ENCODE results near the gene DYNC1I1. TPM values are rescaled to one million over a fixed set of nuclear protein-coding genes. Genes with fewer than 3 reads are reported as not detected.

The DYNC1I1 gene
- total and polyA plus RNA-seq, 2 of the 13 experiments (the other 11 are each of a cell fraction or from before 2014, with no cell fraction given), result not detected

DNA sequence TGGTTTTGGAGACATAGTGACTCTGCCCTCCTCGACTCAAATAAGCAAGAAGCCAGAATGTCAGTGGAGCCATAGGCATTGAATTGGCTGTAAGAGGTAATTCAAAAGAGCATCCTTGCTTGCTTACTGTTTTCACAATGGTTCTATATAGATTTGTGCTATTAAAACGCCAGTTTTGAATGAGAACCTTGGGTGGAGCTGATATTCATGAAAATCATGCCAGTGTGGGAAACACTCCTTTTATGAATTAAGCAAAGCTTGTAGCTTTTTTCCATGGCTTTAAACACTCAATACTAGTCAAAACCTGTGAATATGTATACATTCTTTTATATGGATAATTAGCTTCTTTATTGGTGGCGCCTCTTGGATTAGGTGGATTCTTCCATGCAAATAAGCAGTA, 297.0 kb downstream of the DYNC1I1 start:
- Histone ChIP-seq H3K4me3 (replicated peaks in 1 of 3; ENCODE audit: insufficient read depth in 1 of 3, low read depth in 2 of 3, low read length in 3 of 3) (no peak overlapping the region), H3K4me2 (ENCODE audit: low read depth, low read length) (no peak overlapping the region), H3K27me3 (ENCODE audit: control insufficient read depth in 1 of 2, insufficient read depth in 2 of 2, low read length in 2 of 2) (no peaks in the 10 kb centered on the region), H2AFZ (ENCODE audit: low read length) (no peak overlapping the region), H3K9ac (ENCODE audit: insufficient read depth, low read depth, low read length) (no peak overlapping the region), H3K27ac (ENCODE audit: extremely low read length, insufficient read depth, low read length) (no peak overlapping the region), H3K9me3 (ENCODE audit: low read length) (no peaks in the 10 kb centered on the region), H3K79me2 (ENCODE audit: insufficient read depth, low read length) (no peaks in the 10 kb centered on the region), H4K20me1 (ENCODE audit: insufficient read depth, low read length) (no peaks in the 10 kb centered on the region), H3K4me1 (ENCODE audit: insufficient read depth, low read length) (no peaks in the 10 kb centered on the region), H3K36me3 (replicated peaks in 1 of 2; ENCODE audit: control insufficient read depth in 1 of 2, insufficient read depth in 2 of 2, low read length in 2 of 2) (no peaks in the 10 kb centered on the region)
- TF ChIP-seq, protein P1, sequence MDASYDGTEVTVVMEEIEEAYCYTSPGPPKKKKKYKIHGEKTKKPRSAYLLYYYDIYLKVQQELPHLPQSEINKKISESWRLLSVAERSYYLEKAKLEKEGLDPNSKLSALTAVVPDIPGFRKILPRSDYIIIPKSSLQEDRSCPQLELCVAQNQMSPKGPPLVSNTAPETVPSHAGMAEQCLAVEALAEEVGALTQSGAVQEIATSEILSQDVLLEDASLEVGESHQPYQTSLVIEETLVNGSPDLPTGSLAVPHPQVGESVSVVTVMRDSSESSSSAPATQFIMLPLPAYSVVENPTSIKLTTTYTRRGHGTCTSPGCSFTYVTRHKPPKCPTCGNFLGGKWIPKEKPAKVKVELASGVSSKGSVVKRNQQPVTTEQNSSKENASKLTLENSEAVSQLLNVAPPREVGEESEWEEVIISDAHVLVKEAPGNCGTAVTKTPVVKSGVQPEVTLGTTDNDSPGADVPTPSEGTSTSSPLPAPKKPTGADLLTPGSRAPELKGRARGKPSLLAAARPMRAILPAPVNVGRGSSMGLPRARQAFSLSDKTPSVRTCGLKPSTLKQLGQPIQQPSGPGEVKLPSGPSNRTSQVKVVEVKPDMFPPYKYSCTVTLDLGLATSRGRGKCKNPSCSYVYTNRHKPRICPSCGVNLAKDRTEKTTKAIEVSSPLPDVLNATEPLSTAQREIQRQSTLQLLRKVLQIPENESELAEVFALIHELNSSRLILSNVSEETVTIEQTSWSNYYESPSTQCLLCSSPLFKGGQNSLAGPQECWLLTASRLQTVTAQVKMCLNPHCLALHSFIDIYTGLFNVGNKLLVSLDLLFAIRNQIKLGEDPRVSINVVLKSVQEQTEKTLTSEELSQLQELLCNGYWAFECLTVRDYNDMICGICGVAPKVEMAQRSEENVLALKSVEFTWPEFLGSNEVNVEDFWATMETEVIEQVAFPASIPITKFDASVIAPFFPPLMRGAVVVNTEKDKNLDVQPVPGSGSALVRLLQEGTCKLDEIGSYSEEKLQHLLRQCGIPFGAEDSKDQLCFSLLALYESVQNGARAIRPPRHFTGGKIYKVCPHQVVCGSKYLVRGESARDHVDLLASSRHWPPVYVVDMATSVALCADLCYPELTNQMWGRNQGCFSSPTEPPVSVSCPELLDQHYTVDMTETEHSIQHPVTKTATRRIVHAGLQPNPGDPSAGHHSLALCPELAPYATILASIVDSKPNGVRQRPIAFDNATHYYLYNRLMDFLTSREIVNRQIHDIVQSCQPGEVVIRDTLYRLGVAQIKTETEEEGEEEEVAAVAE (CRISPR knock-in tag; IDR thresholded peaks at IDR 0.05; ENCODE audit: borderline replicate concordance), result no peak
- TF ChIP-seq ZNF329 (CRISPR knock-in tag; IDR thresholded peaks at IDR 0.05; ENCODE audit: low read depth) (no peak), ADNP (CRISPR knock-in tag; IDR thresholded peaks at IDR 0.05) (no peak)
- no TSS peak for BruUV-seq (replicated peaks)
- POLR2A ChIA-PET, result no interaction called here
- DNase-seq (ENCODE audit: low spot score), result no peak
- in situ Hi-C loops (cut with HindIII; ENCODE audit: extremely low pct_ligation_motif_present, low pct_unique_long_range_greater_than_20kb), result no loop called here
- no peak for FAIRE-seq
- 32% methylated on average over 3 of the region's 3 CpGs for WGBS (ENCODE audit: low lambda C conversion rate)
- intact Hi-C loops (cut with micrococcal nuclease; ENCODE audit: unreplicated experiment), result no loop called here
- CTCF ChIA-PET (ENCODE audit: low intra/inter-chr PET ratio, low total read pairs), result no interaction called here
- no peak for ATAC-seq

DNA sequence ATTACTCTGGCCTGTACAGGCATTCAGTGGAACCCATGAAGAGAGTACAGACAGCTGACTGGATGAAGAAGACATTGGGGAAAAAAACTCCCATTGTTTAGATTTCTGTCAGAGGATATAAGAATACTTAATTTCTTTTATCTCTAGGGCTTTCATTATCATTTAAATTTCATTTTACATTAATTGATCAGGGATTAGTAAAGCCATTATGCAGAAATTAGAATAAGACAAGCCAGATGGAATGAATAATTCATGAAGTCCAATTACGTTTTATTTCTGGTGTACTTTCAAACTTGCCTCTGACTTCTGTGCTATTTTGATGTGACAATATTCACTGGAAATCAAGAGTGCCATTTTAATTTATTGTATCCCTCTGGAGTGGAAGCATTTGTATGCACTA, 302.5 kb downstream of the DYNC1I1 start:
- H3K27me3 ChIP-seq (ENCODE audit: control insufficient read depth in 1 of 2, insufficient read depth in 2 of 2, low read length in 2 of 2), result peaks cover 3 to 14% of the 10 kb centered on the region in 2 experiments; a peak in 3 of 5 replicates
- H3K4me2 ChIP-seq (ENCODE audit: low read depth, low read length), result no peak overlapping the region
- in situ Hi-C loops (cut with HindIII; ENCODE audit: extremely low pct_ligation_motif_present, low pct_unique_long_range_greater_than_20kb) (loop anchor here (10.0 kb wide), 3 partner anchors 160 to 990 kb away; partner anchors contain the start of gene DLX5), intact Hi-C loops (cut with micrococcal nuclease; ENCODE audit: unreplicated experiment) (loop anchor here (1.0 to 10.0 kb wide), 7 partner anchors 159 to 990 kb away; partner anchors contain the start of genes DLX6 and SEM1)
- no peaks in the 10 kb centered on the region for H4K20me1 ChIP-seq (ENCODE audit: insufficient read depth, low read length)
- FAIRE-seq (no peak), ATAC-seq (no peak), DNase-seq (ENCODE audit: low spot score) (no peak)
- H3K9me3 ChIP-seq (ENCODE audit: low read length), result no peaks in the 10 kb centered on the region
- H2AFZ ChIP-seq (ENCODE audit: low read length), result no peak overlapping the region
- CTCF ChIA-PET (ENCODE audit: low intra/inter-chr PET ratio, low total read pairs), result interaction anchor here (1.2 to 2.1 kb wide), 2 partner anchors 953 to 990 kb away, joined by 5 to 13 read pairs; no protein-coding TSS in a partner anchor
- POLR2A ChIA-PET, result no interaction called here
- no peak overlapping the region for H3K27ac ChIP-seq (ENCODE audit: extremely low read length, insufficient read depth, low read length)
- H3K79me2 ChIP-seq (ENCODE audit: insufficient read depth, low read length), result no peaks in the 10 kb centered on the region
- no peak overlapping the region for H3K9ac ChIP-seq (ENCODE audit: insufficient read depth, low read depth, low read length)
- 3% methylated on average over 1 of the region's 1 CpG for WGBS (ENCODE audit: low lambda C conversion rate)
- H3K36me3 ChIP-seq (replicated peaks in 1 of 2; ENCODE audit: control insufficient read depth in 1 of 2, insufficient read depth in 2 of 2, low read length in 2 of 2), result no peaks in the 10 kb centered on the region
- no TSS peak for BruUV-seq (replicated peaks)
- no peak for TF ChIP-seq TOPORS (CRISPR knock-in tag; IDR thresholded peaks at IDR 0.05)
- no peak for TF ChIP-seq ZNF282 (IDR thresholded peaks at IDR 0.05; ENCODE audit: partially characterized antibody)
- TF ChIP-seq TOE1 (CRISPR knock-in tag; IDR thresholded peaks at IDR 0.05), result no peak
- no peak overlapping the region for H3K4me3 ChIP-seq (replicated peaks in 1 of 3; ENCODE audit: insufficient read depth in 1 of 3, low read depth in 2 of 3, low read length in 3 of 3)
- H3K4me1 ChIP-seq (ENCODE audit: insufficient read depth, low read length), result peaks cover 7% of the 10 kb centered on the region

All from HepG2 (cell line).